CD4-positive, alpha-beta T cell treated with Interleukin-1 beta for 1 hour (primary cell): ENCODE data around the gene DNLZ.
A peak's percentile ranks its signal among the peaks of the same experiment; 100 is the strongest.
"Not testable (repeated sequence)": the region's sequence is repeated elsewhere in the genome, so short reads cannot be mapped to it uniquely, and the experiment has no call there.

Source experiments
- DNase-seq, 2 donors: peaks; one replicate each; pipeline ENCODE4 v3.0.0-alpha.2; 2020 to 2022

DNLZ gene

DNA sequence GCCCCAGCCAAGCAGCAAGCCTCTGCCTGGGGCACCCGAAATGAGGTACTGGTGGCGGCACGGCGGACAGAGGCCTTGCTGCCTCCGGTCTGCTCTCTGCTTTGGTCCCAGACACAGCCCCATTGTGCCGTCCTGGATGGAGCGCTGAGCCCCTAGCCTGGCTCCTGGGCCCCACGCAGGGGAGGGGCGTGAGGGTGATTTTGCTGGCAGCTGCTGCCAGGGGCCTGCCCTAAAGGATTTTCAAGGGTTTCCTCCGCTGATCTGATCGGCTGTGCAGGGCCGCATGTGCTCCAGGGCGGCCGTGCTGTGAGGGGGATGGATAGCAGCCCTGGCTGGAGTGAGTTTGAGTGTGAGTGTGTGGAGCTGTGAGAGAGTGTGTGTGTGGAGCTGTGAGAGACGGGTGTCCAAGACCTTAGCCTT is 34.9 kb downstream of the DNLZ start:
- DNase-seq = no peak

DNA sequence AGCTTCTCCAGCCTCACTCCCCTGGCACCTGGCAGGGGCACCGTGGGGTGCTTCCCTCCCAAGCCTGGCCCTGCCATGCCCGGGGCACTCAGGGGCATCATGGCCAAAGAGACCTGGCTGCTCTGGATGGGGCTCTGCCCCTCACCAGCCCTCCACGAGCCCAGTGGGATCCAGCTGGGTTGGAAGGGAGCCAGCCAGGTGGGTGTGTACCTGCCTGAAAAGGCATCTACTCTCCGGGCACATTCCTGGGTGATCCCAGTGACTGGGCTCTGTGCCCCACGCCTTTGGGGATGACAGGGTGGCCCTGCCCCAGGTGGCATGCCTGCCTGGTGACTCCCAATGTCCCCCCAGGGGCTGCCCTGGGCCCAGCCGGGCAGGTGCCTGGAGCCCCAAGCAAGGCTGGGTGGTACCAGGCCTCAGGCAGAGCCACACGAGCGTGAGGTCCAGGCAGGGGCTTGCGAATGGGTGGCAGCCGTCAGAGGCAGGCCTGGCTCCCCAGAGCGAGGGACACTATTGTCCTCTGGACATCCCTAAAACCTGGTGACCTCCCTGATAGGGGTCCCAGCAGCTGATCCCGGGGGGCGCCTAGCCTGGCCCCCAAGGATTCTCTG is 35.4 kb downstream of the DNLZ start:
- no peak for DNase-seq

DNA sequence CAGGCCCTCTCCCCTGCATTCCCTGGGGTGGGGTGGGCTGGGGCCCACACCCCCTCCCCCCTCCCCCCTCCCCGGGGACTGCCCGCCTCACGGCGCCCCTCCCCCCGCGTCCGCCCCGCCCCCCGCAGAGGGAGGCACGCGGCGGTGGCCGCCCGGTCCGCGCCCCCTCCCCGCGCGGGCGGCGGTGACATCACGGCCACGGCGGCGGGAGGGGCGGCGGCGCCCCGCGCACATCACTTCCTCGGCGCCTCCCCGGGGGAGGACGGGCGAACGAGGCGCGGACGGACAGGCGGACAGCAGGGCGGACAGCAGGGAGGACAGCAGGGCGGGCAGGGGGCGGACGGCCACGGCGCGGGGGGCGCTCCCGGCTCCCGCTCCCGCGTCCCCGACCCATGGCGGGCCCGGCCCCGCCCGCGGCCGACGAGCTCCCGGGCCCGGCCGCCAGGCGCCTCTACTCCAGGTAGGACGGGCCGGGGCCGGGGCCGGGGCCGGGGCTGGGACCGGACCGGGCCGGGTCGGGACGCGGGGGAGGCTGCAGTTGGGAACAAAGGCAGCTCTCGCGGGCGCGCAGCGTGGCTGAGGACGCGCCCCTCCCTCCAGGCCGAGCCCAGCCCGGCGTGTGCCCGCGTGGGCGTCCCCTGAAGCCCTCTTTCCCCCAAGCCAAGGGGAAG is 36.1 kb downstream of the DNLZ start, which contains the start of gene GPSM1:
Gene GPSM1, plus strand, starts transcription at position 236 of the 671 bp plus-strand sequence. Its CDS starts 157 bp downstream, at position 393.
- peak; percentile 55 to 58 for DNase-seq

DNA sequence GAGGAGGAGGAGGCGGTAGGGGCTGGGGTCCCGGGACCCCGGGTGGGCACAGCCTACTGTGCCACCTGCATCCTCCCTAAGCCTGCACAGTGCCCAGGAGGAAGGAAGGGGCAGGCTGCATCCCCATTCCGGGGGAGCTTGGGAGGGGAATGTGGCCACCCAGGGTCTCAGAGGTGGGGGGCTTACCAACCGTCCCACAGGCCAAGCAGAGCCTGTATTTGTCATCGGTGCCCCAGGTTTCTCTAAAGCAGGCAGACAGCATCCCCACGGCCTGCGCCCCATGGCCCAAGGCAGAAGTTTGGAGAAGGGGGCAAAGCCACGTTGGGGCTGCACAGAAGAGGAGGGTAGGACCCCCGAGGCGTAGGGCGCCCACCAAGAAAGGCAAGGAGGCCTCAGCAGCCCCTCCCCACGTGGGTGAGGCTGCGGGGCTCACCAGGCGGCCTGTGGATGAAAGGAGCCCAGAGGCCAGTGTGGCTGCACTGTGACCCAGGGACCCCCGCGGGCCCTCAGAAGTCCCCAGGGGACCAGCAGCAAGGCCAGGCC is 36.7 kb downstream of the DNLZ start:
- no peak for DNase-seq

DNA sequence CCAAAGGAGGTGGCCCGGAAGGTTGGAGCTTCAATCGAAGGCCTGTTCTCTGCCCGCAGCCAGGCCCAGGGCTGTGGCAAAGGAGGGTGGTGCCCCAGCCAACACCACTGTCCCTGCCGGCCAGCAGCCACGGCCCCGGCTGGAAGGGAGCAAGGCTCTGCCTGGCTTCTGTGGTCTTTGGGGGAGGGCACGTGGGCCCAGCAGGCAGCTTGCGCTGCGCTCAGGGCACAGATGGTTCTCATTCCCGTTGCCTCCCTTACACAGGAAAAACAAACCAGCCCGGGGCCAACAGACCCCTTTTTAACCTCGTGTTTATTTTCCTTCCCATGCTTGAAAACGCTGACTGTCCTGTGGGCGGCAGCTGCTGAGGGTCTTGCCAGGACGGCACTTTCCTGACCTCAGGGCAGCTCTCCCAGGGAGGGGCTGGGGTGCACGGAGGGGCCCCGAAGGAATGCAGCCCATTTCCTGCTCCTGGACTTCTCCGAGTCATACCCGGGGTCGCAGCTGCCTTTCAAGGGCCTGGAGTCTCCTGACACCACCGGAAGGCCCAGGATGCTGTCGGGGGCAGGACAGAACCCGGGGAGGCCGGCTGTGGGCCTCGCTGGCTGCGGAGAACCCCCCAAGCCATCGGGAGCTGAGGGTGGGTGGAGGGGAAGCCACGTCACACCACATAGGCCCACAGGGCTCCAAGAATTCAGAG is 37.3 kb downstream of the DNLZ start:
- DNase-seq = no peak

DNA sequence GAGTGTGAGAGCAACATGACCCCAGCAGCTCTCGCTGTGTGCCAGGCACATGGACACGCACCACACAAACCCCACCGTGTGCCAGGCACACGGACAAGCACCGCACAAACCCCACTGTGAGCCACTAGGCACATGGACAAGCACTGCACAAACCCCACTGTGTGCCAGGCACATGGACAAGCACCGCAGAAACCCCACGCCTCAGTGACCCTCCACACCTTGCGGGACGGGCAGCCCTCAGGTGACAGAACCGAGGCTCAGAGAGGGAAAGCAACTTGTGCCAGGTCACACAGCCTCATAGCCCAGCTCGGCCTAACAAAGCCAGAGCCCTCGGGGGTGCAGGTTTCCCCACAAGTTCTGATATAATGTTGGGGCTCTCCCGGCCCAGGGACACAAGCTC is 38.2 kb downstream of the DNLZ start:
- DNase-seq = no peak

DNA sequence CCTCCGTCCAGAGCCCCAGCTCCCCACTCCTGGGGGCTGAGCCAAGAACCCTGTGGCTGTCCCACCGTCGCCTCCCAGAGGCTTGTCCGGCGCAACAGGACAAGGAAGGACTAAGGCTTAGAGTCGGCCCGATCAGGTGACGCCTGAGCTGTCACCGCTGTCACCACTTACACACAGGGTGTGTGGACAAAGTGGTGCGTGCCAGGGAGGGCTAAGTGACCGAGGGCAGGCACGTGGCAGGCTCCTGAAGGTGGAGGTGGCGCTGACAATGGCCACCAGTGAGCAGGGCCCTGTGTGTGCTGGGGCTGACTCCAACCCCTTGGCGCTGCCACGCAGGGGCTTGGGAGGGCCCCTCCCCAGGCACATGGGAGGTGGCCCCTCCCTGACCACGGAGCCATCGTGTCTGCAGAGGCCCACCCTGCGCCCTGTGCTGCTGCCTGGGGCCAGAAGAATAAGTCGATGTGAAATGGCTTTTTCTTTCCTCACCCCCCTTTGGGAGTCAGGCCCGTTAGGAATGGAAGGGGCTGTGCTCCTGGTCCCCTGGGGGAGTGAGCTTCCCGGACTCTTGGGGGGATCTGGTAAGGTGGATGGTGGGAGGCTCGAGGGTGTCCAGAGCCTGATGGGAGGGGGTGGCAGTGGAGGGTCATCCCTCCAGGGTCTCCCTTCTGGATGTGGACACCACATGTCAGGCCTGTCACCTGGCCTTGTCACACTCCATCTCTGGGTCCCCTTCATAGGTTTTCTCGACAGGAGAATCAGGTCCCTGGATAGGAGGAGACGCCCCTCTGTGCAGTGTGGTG is 38.8 kb downstream of the DNLZ start:
- no peak for DNase-seq

DNA sequence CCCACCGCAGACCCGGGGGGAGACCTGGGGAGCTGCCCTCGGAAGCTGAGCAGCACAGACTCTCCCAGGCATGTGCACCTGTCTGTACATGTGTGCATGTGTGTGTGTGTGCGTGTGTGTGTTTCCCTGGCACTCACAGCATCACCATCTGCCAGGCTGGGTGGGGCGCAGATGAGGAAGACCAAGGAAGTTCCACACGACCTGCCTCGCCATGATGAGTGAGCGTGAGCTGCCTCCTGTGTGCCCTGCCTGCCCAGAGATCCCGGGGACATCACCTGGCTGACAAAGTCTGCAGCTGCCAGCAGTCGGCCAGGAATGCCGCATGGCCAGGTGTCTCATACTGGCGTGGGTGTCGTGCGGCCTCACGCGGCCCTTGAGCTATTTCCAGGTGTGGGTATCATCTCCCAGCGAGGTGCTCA is 40.2 kb downstream of the DNLZ start:
- no peak for DNase-seq

DNA sequence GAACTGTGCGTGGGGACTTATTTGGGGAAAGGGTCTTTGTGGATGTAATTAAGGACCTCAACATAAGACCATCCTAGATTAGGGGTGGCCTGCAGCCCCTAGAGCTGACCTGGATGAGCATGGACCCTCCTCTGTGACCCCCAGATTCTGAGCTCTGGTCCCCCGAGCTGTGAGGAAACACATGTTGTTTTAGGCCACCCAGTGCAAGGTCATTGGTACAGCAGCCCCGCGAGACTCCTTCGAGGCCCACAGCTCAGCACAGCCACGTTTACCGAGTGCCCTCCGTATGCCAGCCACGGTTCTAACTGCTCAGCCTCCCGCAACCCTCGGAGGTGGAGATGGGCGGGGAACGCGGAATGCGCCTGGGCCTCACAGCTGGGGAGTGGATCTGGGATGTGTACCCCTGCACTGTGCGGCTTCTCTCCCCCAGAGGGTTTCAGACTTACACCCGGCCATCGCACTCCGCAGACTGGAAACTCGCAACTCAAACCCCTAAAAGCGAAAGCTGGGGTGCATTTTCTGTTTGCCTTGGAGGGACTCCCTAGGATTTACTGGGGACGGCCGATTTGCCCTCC is 40.7 kb downstream of the DNLZ start:
- DNase-seq = no peak

DNA sequence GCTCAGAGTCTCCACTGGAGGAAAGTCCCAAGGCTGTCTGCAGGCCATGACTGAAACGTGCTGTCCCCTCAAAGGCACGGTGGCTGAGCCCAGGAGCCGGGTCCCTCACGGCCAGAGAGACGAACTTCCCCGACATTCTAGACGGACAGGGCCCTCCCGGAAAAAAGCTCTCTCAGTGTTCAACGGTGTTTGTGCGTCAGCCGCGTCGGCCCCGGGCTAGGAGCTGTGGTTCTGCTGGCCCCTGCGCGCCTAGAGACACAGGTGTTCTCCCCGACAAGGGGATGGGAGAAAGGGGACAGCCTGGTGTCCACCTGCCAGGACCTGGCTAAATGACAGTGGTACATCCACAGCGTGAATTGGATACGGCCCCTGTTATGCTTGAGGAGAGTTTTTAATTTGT is 42.0 kb downstream of the DNLZ start:
- DNase-seq = no peak

DNA sequence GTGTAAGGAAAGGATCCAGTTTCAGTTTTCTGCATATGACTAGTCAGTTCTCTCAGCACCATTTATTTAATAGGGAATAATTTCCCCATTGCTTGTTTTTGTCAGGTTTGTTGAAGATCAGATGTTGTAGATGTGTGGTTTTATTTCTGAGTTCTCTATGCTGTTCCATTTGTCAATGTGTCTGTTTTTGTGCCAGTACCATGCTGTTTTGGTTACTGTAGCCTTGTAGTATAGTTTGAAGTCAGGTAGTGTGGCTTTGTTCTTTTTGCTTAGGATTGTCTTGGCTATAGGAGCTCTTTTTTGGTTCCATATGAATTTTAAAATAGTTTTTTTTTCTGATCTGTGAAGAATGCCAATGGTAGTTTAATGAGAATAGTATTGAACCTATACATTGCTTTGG is 42.6 kb downstream of the DNLZ start:
- DNase-seq = not testable (repeated sequence)

DNA sequence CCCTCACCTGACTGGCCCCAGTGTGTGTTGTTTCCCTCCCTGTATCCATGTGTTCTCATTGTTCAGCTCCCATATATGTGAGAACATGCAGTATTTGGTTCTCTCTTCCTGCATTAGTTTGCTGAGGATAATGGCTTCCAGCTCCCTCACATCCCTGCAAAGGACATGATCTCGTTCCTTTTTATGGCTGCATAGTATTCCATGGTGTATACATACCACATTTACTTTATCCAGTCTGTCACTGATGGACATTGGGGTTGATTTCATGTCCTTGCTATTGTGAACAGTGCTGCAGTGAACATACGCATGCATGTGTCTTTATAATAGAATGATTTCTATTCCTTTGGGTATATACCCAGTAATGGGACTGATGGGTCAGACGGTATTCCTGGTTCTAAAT is 43.6 kb downstream of the DNLZ start:
- not testable (repeated sequence) for DNase-seq

DNA sequence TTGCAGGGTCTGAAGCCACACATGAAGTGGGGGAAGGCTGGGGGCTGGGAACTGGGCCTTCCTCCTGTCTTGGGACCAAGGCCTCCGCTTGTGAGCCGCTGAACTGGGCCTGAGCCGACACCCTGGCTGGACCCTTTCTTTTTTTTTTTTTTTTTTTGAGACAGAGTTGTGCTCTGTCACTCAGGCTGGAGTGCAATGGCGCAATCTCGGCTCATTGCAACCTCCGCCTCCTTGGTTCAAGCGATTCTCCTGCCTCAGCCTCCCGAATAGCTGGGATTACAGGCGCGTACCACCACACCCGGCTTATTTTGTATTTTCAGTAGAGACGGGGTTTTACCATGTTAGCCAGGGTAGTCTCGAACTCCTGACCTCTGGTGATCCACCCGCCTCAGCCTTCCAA is 44.3 kb downstream of the DNLZ start:
- not testable (repeated sequence) for DNase-seq

DNA sequence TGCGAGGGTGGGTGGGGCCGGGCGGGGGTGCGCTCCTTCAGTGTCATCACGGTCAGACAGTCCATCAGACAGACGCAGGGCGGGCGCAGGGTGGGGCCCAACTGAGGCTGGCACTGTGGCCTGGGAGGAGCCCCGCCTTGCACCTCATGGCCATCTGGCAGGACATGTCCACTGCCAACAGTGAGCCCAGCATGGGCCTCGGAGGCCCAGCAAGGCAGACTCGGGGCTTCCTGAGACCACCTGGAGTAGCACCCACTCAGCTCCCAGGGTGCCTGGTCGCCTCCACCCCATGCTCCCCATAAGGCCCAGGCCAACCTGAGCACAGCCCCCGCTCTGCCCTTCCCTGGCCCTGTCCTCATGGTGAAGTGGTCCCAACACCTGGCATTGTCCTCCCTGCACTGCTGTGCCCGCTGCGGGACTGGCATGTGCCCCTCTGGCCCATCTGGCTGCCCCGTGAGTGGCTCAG is 44.7 kb downstream of the DNLZ start:
- no peak for DNase-seq

DNA sequence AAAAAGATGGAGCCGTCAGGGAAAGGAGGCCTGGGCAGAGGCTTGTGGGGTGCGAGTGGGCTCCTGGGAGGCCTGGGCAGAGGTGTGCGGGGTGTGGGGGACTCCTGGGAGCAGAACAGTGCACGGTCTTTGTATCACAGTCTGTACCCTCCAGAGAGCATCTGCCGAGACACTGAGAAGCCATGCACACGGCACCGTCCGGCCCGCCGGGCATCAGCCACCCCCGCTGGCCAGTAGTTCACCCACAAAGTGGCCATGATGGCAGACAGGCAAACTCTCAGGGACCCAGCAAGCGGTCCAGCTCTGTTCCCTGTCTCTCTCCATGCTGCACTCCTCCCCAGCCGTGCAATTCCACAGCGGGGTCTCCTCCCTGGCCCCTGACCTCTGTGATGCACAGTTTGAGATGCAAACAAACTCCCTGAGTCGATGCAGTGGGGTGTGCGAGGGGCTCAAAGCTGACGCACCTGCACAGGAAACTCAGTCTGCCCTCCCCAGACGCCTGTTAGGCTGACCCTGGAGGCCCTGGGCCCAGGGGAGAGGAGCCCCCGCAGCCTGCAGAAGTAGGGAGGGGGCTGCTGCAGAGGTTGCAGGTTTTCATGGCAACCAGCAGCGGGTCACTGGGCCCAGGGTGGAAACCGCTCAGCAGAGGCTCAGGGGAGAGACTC is 45.3 kb downstream of the DNLZ start:
- no peak for DNase-seq

DNA sequence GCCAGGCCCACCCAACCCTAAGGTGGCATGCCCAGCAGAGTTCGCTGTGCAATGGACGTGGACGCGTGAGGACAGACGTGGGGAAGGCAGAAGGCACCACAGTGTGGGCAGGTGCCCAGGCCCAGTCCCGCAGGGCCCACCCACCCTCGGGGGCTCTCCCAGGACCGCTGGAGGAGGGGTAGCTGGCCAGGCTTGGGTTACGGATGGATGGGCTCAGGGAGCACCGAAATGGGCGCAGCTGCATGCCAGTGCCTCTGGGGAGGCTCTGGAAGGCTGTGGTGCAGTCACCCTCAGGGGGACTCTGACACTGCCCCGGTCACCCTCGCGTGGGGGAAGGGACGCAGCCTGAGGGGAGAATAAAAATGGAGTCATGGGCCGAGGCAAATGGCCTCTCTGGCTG is 45.8 kb downstream of the DNLZ start:
- no peak for DNase-seq

DNA sequence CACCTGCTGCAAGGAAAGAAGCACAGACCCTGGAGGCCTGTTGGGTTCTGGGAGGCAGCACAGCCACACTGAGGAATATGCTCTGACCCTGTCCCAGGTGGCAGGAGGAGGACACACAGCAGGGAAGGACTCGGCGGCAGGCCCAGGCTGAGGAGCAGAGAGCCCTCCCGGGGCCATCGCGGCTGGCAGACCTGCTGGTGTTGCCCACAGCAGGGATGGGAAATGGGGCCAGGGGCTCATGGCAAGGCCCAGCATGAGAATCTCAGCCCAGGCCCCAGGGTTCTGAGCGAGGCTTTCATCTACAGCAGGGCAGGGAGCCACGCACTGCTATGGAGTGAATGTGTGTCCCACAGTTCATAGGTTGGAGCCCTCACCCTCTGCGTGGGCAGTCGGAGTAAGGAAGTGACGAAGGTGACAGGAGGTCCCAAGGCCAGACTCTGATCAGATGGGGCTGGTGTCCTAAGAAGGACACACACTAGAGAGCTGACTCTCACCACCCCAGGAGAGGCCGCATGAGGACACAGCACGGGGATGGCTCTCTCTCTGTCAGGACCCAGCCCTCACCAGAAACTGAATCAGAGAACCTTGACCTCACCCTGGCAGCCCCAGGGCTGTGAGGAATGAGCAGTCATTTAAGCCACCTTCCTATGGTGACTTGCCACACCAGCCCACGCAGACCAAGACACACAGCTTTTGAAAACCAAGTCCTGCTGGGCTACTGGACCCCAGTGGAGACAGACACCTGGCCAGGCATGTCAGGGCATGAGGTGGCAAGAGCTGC is 46.5 kb downstream of the DNLZ start:
- no peak for DNase-seq

DNA sequence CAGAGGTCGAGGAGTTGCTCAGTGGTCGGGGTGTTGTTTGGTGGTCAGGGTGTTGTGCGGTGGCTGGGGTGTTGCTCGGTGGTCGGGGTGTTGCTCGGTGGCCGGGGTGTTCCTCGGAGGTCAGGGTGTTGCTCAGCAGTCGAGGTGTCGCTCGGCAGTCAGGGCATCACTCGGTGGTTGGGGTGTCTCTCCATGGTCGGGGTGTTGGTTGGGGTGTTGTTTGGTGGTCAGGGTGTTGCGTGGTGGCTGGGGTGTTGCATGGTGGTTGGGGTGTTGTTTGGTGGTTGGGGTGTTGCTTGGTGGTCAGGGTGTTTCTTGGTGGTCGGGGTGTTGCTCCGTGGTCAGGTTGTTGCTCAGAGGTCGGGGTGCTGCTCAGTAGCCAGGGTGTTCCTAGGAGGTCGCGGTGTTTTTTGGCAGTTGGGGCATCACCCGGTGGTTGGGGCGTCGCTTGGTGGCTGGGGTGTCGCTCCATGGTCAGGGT is 47.2 kb downstream of the DNLZ start:
- peak; percentile 65 to 67 for DNase-seq

DNA sequence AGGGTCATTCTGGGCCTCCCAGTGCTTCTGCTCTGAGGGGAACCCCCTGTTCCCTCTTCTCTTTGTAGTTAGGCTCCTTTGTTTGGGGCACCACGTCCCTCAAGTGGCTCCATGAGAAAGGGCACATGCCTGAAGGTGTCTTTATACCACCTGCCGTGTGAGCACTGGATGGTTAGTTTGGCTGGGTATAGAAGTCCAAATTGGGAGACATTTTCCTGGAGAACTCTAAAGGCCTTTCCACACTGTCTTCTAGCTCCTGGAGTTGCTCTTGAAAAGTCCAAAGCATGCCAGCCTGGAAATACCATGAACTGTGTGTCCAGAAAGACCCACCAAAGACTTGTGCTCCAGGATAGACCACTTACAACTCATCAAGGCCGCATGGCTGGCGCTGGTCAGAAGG is 48.6 kb downstream of the DNLZ start:
- DNase-seq = no peak

DNA sequence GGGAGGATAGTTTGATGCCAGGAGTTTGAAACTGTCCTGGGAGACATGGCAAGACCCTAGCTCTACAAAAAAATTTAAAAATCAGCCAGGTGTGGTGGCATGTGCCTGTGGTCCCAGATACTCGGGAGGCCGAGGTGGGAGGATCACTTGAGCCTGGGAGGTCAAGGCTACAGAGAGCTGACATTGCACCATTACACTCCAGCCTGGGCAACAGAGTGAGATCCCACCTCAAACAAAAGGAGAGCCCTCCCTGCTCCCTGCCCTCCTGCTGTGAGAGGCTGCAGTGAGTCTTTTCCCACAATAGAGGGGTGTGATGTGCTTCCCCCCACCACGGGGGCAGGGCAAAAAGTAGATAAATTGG is 49.5 kb downstream of the DNLZ start:
- DNase-seq = no peak
